Adrenal gland (tissue), 5 donors: ENCODE results near the gene CTSH.

Experiments
- POLR2A ChIP-seq, 2 donors: fragments of 450-650 bp; IDR thresholded peaks; one replicate each; pipeline ENCODE4 v1.6.1; 2017; ENCODE audit warnings: antibody characterized with exemption in 2 of 2, mild to moderate bottlenecking in 2 of 2, moderate library complexity in 1 of 2
- TF ChIP-seq, protein P1 (sequence below), 6 experiments: fragments of 450-650 bp in 4 of 6; fragments of 200-600 bp in 2 of 6; sonication (generic) in 1 of 6; IDR thresholded peaks; 1 replicate in 5 of 6; 2 replicates in 1 of 6; pipeline versions ENCODE4 v1.5.1 to v1.8.0; 2016 to 2021; ENCODE audit warnings: antibody characterized with exemption in 6 of 6, mild to moderate bottlenecking in 2 of 6, moderate library complexity in 1 of 6
- donor health status: DM: no; HTN: no; CAD: no.

GRCh38 chr15:78974272-78974918 is 29.5 kb upstream of the CTSH start:
- TF ChIP-seq, protein P1, sequence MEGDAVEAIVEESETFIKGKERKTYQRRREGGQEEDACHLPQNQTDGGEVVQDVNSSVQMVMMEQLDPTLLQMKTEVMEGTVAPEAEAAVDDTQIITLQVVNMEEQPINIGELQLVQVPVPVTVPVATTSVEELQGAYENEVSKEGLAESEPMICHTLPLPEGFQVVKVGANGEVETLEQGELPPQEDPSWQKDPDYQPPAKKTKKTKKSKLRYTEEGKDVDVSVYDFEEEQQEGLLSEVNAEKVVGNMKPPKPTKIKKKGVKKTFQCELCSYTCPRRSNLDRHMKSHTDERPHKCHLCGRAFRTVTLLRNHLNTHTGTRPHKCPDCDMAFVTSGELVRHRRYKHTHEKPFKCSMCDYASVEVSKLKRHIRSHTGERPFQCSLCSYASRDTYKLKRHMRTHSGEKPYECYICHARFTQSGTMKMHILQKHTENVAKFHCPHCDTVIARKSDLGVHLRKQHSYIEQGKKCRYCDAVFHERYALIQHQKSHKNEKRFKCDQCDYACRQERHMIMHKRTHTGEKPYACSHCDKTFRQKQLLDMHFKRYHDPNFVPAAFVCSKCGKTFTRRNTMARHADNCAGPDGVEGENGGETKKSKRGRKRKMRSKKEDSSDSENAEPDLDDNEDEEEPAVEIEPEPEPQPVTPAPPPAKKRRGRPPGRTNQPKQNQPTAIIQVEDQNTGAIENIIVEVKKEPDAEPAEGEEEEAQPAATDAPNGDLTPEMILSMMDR (IDR thresholded peaks at IDR 0.05) = no peak
- TF ChIP-seq POLR2A (IDR thresholded peaks at IDR 0.05) = no peak
